Naive thymus-derived CD4-positive, alpha-beta T cell (primary cell): ENCODE measurements around the gene SEC24D. TPM values are rescaled to one million over a fixed set of nuclear protein-coding genes. Genes with fewer than 3 reads are reported as not detected.
A peak's percentile ranks its signal among the peaks of the same experiment; 100 is the strongest.

Experiments used
- ATAC-seq: fragments of 150-1000 bp; cut with Tn5 transposase; 2 replicates; pipeline ENCODE4 v1.10.0; 2021; ENCODE audit warnings: mild to moderate bottlenecking, moderate library complexity
- CTCF ChIA-PET: fragments of 350-600 bp; sonication (Branson Sonifier 250); formaldehyde crosslinking; loops from one replicate; lab custom pipeline; 2021; ENCODE audit warnings: antibody characterized with exemption; lab: Charles Lee
- POLR2A ChIA-PET: fragments of 350-600 bp; sonication (Branson Sonifier 250); formaldehyde crosslinking; loops from one replicate; lab custom pipeline; 2021; ENCODE audit warnings: antibody characterized with exemption, inconsistent platforms; lab: Charles Lee
- DNase-seq, 9 donors: peaks; one replicate each; pipeline versions ENCODE4 v3.0.0 to v3.0.0-alpha.2; 2020 to 2022; ENCODE audit warnings: mixed read lengths in 1 of 9
- H3K27ac ChIP-seq: one replicate; pipeline ENCODE4 v1.7.0; 2013; ENCODE audit warnings: mild to moderate bottlenecking, low read depth, low read length, moderate library complexity
- H3K27me3 ChIP-seq, 2 donors: one replicate each; pipeline ENCODE4 v1.7.0; 2013; ENCODE audit warnings: low read length in 2 of 2, mild to moderate bottlenecking in 2 of 2, moderate library complexity in 2 of 2; ENCODE audit not compliant: control insufficient read depth in 2 of 2, insufficient read depth in 2 of 2
- H3K36me3 ChIP-seq, 3 experiments: 1 replicate in 2 of 3; 2 replicates in 1 of 3; pipeline ENCODE4 v1.7.0; 2013; ENCODE audit warnings: low read length in 3 of 3, mild to moderate bottlenecking in 3 of 3, moderate library complexity in 1 of 3; ENCODE audit not compliant: insufficient read depth in 3 of 3, control insufficient read depth in 2 of 3
- H3K4me1 ChIP-seq, 2 donors: one replicate each; pipeline ENCODE4 v1.7.0; 2013; ENCODE audit warnings: low read length in 2 of 2, mild to moderate bottlenecking in 2 of 2, moderate library complexity in 1 of 2; ENCODE audit not compliant: control insufficient read depth in 2 of 2, insufficient read depth in 2 of 2
- H3K4me3 ChIP-seq: 2 replicates; pipeline ENCODE4 v1.7.0; 2013; ENCODE audit warnings: mild to moderate bottlenecking, low read length
- H3K9me3 ChIP-seq, 3 experiments: 1 replicate in 2 of 3; 2 replicates in 1 of 3; pipeline ENCODE4 v1.7.0; 2013; ENCODE audit warnings: low read length in 3 of 3; ENCODE audit not compliant: control insufficient read depth in 2 of 3
- H3K27ac Mint-ChIP-seq, 9 donors: one replicate each; pipeline ENCODE4 v1.8.0; 2020 to 2022; ENCODE audit warnings: mixed read lengths in 9 of 9, mild to moderate bottlenecking in 8 of 9, moderate library complexity in 5 of 9, inconsistent platforms in 2 of 9
- H3K27me3 Mint-ChIP-seq, 5 donors: one replicate each; pipeline ENCODE4 v1.8.0; 2021 to 2022; ENCODE audit warnings: mixed read lengths in 5 of 5, mild to moderate bottlenecking in 1 of 5
- H3K36me3 Mint-ChIP-seq, 5 donors: one replicate each; pipeline ENCODE4 v1.8.0; 2020 to 2022; ENCODE audit warnings: mixed read lengths in 5 of 5, mild to moderate bottlenecking in 3 of 5, inconsistent platforms in 1 of 5
- H3K4me1 Mint-ChIP-seq, 7 donors: one replicate each; pipeline ENCODE4 v1.8.0; 2020 to 2022; ENCODE audit warnings: mixed read lengths in 7 of 7, mild to moderate bottlenecking in 3 of 7, inconsistent platforms in 1 of 7
- H3K4me3 Mint-ChIP-seq, 10 donors: one replicate each; pipeline ENCODE4 v1.8.0; 2020 to 2022; ENCODE audit warnings: mild to moderate bottlenecking in 10 of 10, mixed read lengths in 10 of 10, moderate library complexity in 6 of 10, inconsistent platforms in 2 of 10
- H3K9me3 Mint-ChIP-seq, 11 donors: one replicate each; pipeline ENCODE4 v1.8.0; 2020 to 2022; ENCODE audit warnings: mixed read lengths in 11 of 11, mild to moderate bottlenecking in 4 of 11, inconsistent platforms in 1 of 11, moderate library complexity in 1 of 11
- intact Hi-C, 2 donors: fragments of 100-400 bp; cut with micrococcal nuclease; formaldehyde crosslinking; loops; one replicate each; pipeline ENCODE4 v1.15.1; 2023
- polyA plus RNA-seq, 2 donors: library from polyadenylated mRNA; unstranded; fragments of 300-500 nt; fragmentation: Illumina TruSeq; gene quantifications; one replicate each; pipeline ENCODE4 v1.2.3, GENCODE V29; 2021
- total RNA-seq, 6 experiments: library from RNA in 5 of 6; stranded (reverse) in 5 of 6; gene quantifications; 1 replicate in 5 of 6; 2 replicates in 1 of 6; pipeline ENCODE4 v1.2.3 and lab custom pipeline; 2021 to 2026

The SEC24D gene
- total and polyA plus RNA-seq, 7 experiments from 2014 or later = 11.5 to 59.2 (median 16.4) TPM

- Histone ChIP-seq H3K27ac (no peak overlapping the region), H3K36me3 (peaks cover 0 to 17% (median 15%) of the 10 kb centered on the region in 3 experiments), H3K4me1 (no peaks in the 10 kb centered on the region), H3K9me3 (no peaks in the 10 kb centered on the region), H3K27me3 (no peaks in the 10 kb centered on the region), H3K4me3 (no peak overlapping the region)
- ATAC-seq = no peak
- Mint-ChIP-seq H3K4me3 (no peak overlapping the region), H3K36me3 (peaks cover 11 to 37% (median 31%) of the 10 kb centered on the region in 5 donors), H3K27ac (peak overlapping the region in 1 of 9 donors; percentile 5), H3K27me3 (no peaks in the 10 kb centered on the region), H3K4me1 (peaks cover 0 to 1% (median 0%) of the 10 kb centered on the region in 7 donors), H3K9me3 (no peaks in the 10 kb centered on the region)
- POLR2A ChIA-PET = no interaction called here
- CTCF ChIA-PET = no interaction called here
- DNase-seq = no peak
- intact Hi-C loops = no loop called here
Observed at GRCh38 chr4:118755438-118756226, 80.3 kb downstream of the SEC24D start.

GRCh38 chr4:118754890-118755289 lies 81.0 kb downstream of the SEC24D start:
- intact Hi-C loops = no loop called here
- Mint-ChIP-seq H3K4me1 (peaks cover 0 to 1% (median 0%) of the 10 kb centered on the region in 7 donors), H3K36me3 (peaks cover 13 to 41% (median 35%) of the 10 kb centered on the region in 5 donors), H3K27ac (no peak overlapping the region), H3K4me3 (no peak overlapping the region), H3K27me3 (no peaks in the 10 kb centered on the region), H3K9me3 (no peaks in the 10 kb centered on the region)
- DNase-seq (no peak), ATAC-seq (no peak)
- ChIA-PET POLR2A (no interaction called here), CTCF (no interaction called here)
- H3K9me3 ChIP-seq = no peaks in the 10 kb centered on the region
- no peak overlapping the region for H3K4me3 ChIP-seq
- H3K27me3 ChIP-seq = no peaks in the 10 kb centered on the region
- H3K27ac ChIP-seq = no peak overlapping the region
- H3K36me3 ChIP-seq = peaks cover 0 to 23% (median 21%) of the 10 kb centered on the region in 3 experiments
- H3K4me1 ChIP-seq = no peaks in the 10 kb centered on the region

- H3K36me3 Mint-ChIP-seq = peaks cover 6 to 33% (median 26%) of the 10 kb centered on the region in 5 donors
- no peaks in the 10 kb centered on the region for H3K27me3 Mint-ChIP-seq
- no peak for DNase-seq
- H3K4me3 ChIP-seq = no peak overlapping the region
- H3K27ac ChIP-seq = no peak overlapping the region
- no peaks in the 10 kb centered on the region for H3K4me1 ChIP-seq
- no peak overlapping the region for H3K27ac Mint-ChIP-seq
- no peaks in the 10 kb centered on the region for H3K9me3 ChIP-seq
- ChIA-PET CTCF (no interaction called here), POLR2A (no interaction called here)
- H3K36me3 ChIP-seq = peaks cover 0 to 23% (median 21%) of the 10 kb centered on the region in 3 experiments
- no peaks in the 10 kb centered on the region for H3K9me3 Mint-ChIP-seq
- no peaks in the 10 kb centered on the region for H3K4me1 Mint-ChIP-seq
- no peaks in the 10 kb centered on the region for H3K27me3 ChIP-seq
- intact Hi-C loops = no loop called here
- H3K4me3 Mint-ChIP-seq = no peak overlapping the region
- ATAC-seq = no peak
Observed at GRCh38 chr4:118753685-118754084, 82.2 kb downstream of the SEC24D start.

GRCh38 chr4:118753096-118753495 lies 82.8 kb downstream of the SEC24D start:
- intact Hi-C loops = no loop called here
- ChIA-PET POLR2A (no interaction called here), CTCF (no interaction called here)
- no peaks in the 10 kb centered on the region for H3K4me1 Mint-ChIP-seq
- Histone ChIP-seq H3K4me3 (no peak overlapping the region), H3K4me1 (no peaks in the 10 kb centered on the region), H3K9me3 (no peaks in the 10 kb centered on the region), H3K27me3 (no peaks in the 10 kb centered on the region), H3K36me3 (peaks cover 0 to 23% (median 21%) of the 10 kb centered on the region in 3 experiments), H3K27ac (no peak overlapping the region)
- H3K36me3 Mint-ChIP-seq = peaks cover 6 to 33% (median 26%) of the 10 kb centered on the region in 5 donors
- H3K27me3 Mint-ChIP-seq = no peaks in the 10 kb centered on the region
- DNase-seq = no peak
- H3K4me3 Mint-ChIP-seq = no peak overlapping the region
- no peak overlapping the region for H3K27ac Mint-ChIP-seq
- no peaks in the 10 kb centered on the region for H3K9me3 Mint-ChIP-seq
- ATAC-seq = no peak

- no peaks in the 10 kb centered on the region for H3K27me3 ChIP-seq
- no peak overlapping the region for H3K4me3 Mint-ChIP-seq
- no peaks in the 10 kb centered on the region for H3K4me1 ChIP-seq
- no peak overlapping the region for H3K4me3 ChIP-seq
- ATAC-seq = no peak
- no peak overlapping the region for H3K27ac ChIP-seq
- peaks cover 0 to 21% (median 21%) of the 10 kb centered on the region in 3 experiments for H3K36me3 ChIP-seq
- no peaks in the 10 kb centered on the region for H3K9me3 ChIP-seq
- H3K4me1 Mint-ChIP-seq = no peaks in the 10 kb centered on the region
- POLR2A ChIA-PET = interaction anchor here (0.6 kb wide), 1 partner anchor 11 kb away, joined by 3 read pairs; no protein-coding TSS in a partner anchor
- intact Hi-C loops = no loop called here
- H3K9me3 Mint-ChIP-seq = no peaks in the 10 kb centered on the region
- H3K36me3 Mint-ChIP-seq = peaks cover 6 to 32% (median 24%) of the 10 kb centered on the region in 5 donors
- CTCF ChIA-PET = no interaction called here
- H3K27me3 Mint-ChIP-seq = no peaks in the 10 kb centered on the region
- DNase-seq = no peak
- no peak overlapping the region for H3K27ac Mint-ChIP-seq
Observed at GRCh38 chr4:118752551-118752950, 83.4 kb downstream of the SEC24D start.

- Mint-ChIP-seq H3K27me3 (no peaks in the 10 kb centered on the region), H3K4me1 (no peaks in the 10 kb centered on the region), H3K27ac (no peak overlapping the region), H3K36me3 (peaks cover 6 to 28% (median 18%) of the 10 kb centered on the region in 5 donors), H3K4me3 (no peak overlapping the region), H3K9me3 (no peaks in the 10 kb centered on the region)
- ATAC-seq = no peak
- DNase-seq = no peak
- CTCF ChIA-PET = no interaction called here
- Histone ChIP-seq H3K27ac (no peak overlapping the region), H3K36me3 (peaks cover 0 to 21% (median 14%) of the 10 kb centered on the region in 3 experiments), H3K4me1 (no peaks in the 10 kb centered on the region), H3K9me3 (no peaks in the 10 kb centered on the region), H3K27me3 (no peaks in the 10 kb centered on the region), H3K4me3 (no peak overlapping the region)
- intact Hi-C loops = no loop called here
- POLR2A ChIA-PET = interaction anchor here (0.6 kb wide), 1 partner anchor 12 kb away, joined by 3 read pairs; no protein-coding TSS in a partner anchor
Observed at GRCh38 chr4:118751629-118752323, 84.2 kb downstream of the SEC24D start.
